Activated CD4-positive, alpha-beta T cell treated with anti-CD3 and anti-CD28 coated beads, Interleukin-2, amount 50 U/mL, for 24 hours (primary cell): ENCODE results near the gene TXNDC9.
"Not testable (repeated sequence)": the region's sequence is repeated elsewhere in the genome, so short reads cannot be mapped to it uniquely, and the experiment has no call there.

ENCODE experiments used
- DNase-seq, 2 donors: peaks; one replicate each; pipeline ENCODE4 v3.0.0-alpha.2; 2020; ENCODE audit warnings: low read depth in 1 of 2, low spot score in 1 of 2

The TXNDC9 gene

DNA sequence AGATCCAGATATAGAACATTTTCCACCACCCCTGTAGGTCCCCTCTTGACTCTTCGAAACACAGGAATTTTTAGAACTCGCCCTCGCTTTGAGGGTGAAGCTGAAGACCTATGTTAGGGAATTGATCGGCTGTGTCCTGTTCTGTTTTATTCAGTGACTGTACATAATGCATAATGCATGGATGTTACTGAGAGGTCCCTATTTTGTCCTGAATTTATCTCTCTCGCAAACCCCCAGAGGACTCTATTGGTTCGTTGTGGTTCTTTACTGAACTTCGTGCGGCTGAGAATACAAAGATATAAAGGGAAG, 625 bp upstream of the TXNDC9 start:
- no peak for DNase-seq

DNA sequence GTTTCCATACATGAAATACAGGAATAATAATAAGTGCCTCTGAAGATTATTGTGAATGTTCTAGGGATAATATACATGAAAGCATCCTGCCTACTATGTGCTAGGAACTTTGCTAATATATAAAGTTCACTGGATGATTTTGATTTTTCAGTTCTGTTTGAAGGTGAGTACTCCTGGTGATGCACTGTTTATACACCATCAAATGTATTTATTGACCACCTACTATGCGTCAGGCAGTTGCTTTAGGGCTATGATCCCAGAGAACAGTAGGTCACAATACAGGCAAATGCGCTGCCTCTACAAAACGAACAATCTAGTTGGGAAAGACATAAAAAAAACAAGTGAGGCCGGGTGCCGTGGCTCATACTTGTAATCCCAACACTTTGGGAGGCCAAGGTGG, 10.7 kb downstream of the TXNDC9 start:
- DNase-seq = no peak

DNA sequence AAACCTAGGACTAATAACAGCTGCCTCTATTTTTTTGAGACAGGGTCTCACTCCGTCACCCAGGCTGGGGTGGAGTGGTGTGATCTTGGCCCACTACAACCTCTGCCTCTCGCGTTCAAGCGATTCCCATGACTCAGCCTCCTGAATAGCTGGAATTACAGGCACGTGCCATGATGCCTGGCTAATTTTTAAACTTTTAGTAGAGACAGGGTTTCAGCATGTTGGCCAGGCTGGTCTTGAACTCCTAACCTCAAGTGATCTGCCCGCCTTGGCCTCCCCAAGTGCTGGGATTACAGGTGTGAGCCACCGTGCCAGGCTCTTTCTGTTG, 18.3 kb downstream of the TXNDC9 start:
- not testable (repeated sequence) for DNase-seq

DNA sequence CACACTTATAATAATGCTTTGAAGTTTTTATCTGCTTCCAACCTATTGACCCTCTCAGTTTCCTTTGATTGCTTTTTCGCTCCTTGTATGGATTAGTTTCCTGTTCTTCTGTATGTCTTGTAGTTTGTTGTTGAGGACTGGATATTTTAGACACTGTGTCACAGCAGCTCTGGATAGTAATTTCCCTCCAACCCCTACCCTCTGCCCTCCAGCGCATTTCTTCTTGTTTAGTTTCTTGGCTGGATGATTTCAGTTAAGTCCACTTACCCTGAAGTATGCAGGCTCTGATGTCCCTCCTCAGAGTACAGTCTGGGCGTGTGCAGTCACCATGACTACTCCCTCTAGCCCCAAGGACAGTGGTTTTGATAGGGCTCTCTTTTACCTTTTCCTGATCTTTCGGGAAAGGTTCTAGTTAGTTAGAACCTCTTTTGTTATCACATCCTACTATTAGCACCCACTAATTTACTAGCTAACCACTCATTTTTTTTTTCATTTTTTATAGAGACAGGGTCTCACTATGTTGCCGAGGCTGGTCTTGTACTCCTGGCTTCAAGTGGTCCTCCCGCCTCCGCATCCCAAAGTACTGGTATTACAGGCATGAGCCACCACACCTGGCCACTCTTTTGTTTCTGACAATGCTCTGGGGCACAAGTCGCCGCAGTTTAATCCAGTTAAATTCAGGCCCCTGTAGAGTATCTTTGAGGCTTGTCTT, 18.8 kb downstream of the TXNDC9 start:
- no peak for DNase-seq

DNA sequence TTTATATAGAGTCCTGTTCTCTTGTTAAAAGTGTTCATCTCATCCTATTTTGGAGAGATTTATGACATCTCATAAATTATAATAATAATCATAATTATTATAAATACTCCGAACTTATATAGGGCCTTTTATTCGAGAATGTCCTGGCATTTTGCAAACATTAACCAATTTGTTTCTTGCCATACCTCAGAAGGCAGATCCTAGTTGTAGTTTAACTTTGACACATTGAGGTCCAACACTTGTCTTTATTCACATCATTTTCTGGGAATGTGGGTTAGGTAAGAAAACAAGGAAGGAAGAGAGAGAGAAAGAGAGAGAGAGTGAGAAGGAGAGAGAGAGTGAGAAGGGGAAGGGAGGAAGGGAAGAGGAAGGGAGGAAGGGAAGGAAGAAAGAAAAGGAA, 35.0 kb downstream of the TXNDC9 start, which contains the start of gene LYG1:
Gene LYG1 (minus strand): TSS at position 101 of the 400 bp plus-strand sequence. CDS start 5,527 bp downstream, outside the sequence.
- DNase-seq = not testable (repeated sequence)

DNA sequence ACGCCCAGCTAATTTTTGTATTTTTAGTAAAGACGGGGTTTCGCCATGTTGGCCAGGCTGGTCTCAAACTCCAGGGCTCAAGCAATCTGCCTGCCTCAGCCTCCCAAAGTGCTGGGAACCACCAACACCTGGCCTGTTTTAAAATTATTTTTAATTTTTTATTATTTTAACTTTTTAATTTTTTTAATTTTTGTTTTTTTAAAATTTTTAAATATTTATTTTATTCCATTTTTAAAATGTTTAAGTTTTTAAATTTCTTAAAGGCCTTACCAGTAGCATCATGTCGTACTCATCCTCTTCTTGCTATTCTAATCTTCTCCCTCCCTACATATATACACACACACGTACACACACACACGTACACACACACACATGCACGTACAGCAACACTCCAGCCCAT, 36.6 kb downstream of the TXNDC9 start:
- DNase-seq = no peak

DNA sequence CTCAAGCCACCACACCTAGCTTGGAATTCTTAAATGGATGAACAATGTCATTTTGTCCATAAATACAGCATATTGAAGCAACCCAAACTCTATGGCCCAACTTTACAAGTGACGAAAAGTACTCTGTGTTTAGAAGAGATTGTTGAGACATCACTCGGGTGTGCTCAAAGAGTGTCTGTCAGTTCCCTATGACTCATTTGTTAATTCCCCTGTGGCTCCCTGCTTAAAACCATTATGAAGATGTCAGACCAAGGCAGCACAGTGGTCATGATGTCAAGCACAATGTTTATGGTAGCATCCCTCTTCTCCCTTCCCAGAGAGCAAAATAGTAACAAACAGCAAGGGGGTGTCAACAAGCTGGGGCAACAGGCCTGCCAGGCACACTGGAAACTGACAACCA, 38.1 kb downstream of the TXNDC9 start:
- no peak for DNase-seq

DNA sequence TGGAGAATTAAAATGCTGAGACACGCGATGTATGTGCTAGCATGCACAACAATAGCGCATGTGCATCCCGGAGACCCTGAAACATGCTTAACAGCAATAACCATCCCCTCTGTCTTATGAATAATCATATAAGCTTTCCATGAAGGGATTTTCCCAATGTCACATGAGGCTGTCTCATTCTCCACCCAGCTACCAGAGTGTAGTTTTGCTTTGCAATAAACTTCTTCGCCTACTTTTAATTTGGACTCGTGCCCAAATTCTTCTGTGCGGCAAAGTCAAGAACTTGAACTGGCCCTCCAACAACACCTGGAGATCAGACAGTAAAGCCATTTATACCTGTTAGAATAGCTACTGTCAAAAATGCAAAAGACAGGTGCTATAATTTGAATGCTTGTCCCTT, 50.6 kb downstream of the TXNDC9 start:
- no peak for DNase-seq

DNA sequence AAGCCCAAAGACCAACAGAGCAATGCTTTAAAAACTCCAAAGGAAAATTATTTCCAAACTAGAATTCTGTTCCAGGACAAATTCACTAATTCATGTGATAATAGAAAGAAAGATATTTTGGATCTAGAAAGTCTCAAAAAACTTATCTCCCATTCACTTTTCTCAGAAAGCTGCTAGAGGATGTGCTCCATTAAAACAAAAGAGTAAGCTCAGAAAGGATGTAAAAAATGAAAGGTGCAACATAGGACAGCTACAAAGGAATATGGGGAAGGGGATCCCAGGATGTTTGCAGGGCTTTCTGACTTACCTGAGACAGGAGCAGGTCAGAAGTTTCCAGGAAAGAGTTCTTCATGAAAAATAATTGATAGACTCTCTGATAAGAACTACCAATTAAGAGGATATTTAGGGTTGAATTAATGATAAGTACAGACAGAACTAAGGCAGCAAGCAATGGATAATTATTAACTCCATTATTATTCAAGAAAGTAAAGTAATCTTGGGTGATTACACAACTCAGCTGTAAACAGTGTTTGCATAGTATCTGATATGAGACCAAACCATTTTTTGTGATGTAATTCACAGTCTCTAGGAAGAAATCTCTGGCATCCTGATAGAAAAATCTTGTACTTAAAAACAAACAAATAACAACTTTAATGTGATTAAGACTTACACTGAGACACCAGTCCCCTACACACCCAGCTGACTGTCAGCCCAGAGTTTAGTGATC, 56.0 kb downstream of the TXNDC9 start:
- no peak for DNase-seq

DNA sequence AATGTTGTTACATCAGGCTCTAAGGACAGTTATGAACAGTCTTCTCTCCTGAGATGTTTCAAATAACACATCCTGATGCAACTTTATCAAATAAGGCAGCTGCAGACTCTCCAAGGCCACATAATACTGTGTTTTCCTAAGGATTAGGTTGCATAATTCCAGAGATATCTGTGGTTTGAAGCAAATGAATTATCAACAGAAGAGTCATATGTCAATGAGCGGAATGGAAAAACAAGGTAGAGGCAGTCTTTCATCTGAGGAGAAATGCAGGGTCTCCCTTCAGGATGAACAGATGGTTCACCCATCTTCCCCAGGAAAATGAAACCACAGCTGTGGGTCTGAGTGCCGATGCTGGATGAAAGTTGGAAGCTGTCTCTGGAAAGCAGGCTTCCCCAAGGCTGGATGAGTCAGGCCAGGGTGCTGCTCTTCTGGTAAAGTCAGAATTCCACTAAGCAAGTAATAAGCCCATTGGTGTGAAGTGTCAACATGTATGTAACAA, 57.3 kb downstream of the TXNDC9 start:
- no peak for DNase-seq

DNA sequence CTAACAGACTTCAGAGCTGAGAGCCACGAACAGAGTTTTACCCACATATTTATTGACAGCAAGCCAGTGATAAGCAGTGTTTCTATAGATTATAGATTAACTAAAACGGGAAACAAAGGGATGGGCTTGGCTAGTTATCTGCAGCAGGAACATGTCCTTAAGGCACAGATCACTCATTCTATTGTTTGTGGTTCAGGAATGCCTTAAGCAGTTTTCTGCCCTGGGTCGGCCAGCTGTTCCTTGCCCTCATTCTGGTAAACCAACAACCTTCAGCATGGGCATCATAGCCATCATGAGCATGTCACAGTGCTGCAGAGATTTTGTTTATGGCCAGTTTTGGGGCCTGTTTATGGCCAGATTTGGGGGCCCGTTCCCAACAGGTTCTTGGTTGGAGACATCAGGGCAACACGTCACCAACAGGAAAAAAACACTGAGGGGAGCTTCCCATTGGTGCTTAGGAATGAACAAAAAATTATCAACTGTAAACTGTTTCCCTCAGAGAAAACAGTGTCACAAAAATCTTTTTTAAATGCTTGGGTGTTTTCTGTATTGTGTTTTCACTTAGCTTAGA, 57.9 kb downstream of the TXNDC9 start:
- DNase-seq = not testable (repeated sequence)

DNA sequence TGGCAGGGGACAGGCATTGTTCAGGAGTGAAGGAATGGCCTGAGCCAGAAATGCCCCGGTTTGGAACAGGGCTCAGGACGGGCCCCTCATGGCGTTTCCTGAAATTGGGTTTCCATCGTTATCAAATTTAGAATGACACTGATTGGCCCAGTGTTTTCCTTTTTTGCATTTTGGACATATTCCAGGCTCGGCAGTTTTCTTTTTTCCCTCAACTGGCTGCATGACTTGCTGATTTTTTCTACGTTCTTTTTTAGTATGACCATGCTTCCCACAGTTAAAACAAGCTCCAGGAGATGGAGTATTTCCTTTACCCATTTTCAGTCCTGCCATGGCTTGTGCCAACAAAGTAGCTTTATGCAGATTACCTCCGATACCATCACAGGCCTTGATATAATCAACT, 60.3 kb downstream of the TXNDC9 start:
- DNase-seq = no peak
